Esophagus muscularis mucosa (tissue), 4 donors: ENCODE data around the gene MAGI1. TPM values are rescaled to one million over a fixed set of nuclear protein-coding genes. Genes with fewer than 3 reads are reported as not detected.
A peak's percentile ranks its signal among the peaks of the same experiment; 100 is the strongest.
"Not testable (repeated sequence)": the region's sequence is repeated elsewhere in the genome, so short reads cannot be mapped to it uniquely, and the experiment has no call there.

ENCODE experiments used
- DNase-seq: peaks from one replicate; pipeline ENCODE4 v3.0.0-alpha.2; 2017; ENCODE audit errors: extremely low spot score
- H3K27ac ChIP-seq, 4 donors: fragments of 200-600 bp; sonication (generic); replicated peaks in 1 of 4; 1 replicate in 3 of 4; 2 replicates in 1 of 4; pipeline ENCODE4 v1.5.1; 2016 to 2019; ENCODE audit warnings: mild to moderate bottlenecking in 1 of 4
- H3K27me3 ChIP-seq, 4 donors: fragments of 200-600 bp; sonication (generic); one replicate each; pipeline versions ENCODE4 v1.5.1 to v1.6.0; 2016 to 2019
- H3K36me3 ChIP-seq, 4 donors: fragments of 200-600 bp; sonication (generic); one replicate each; pipeline ENCODE4 v1.5.1; 2016 to 2019
- H3K4me1 ChIP-seq, 4 donors: fragments of 200-600 bp; sonication (generic); one replicate each; pipeline ENCODE4 v1.5.1; 2016 to 2019
- H3K4me3 ChIP-seq, 4 donors: fragments of 200-600 bp; sonication (generic); 1 replicate in 2 of 4; 2 replicates in 2 of 4; pipeline ENCODE4 v1.5.1; 2016 to 2019; ENCODE audit warnings: mild to moderate bottlenecking in 4 of 4, moderate library complexity in 1 of 4
- H3K9me3 ChIP-seq, 4 donors: fragments of 200-600 bp; sonication (generic); 1 replicate in 3 of 4; 2 replicates in 1 of 4; pipeline ENCODE4 v1.5.1; 2016 to 2019
- CTCF ChIP-seq, 3 experiments: fragments of 200-600 bp in 2 of 3; fragments of 450-650 bp in 1 of 3; sonication (generic) in 2 of 3; IDR thresholded peaks; one replicate each; pipeline ENCODE4 v1.5.1; 2017 to 2019; ENCODE audit warnings: antibody characterized with exemption in 3 of 3, mild to moderate bottlenecking in 2 of 3, moderate library complexity in 1 of 3
- EP300 ChIP-seq: sonication (generic); formaldehyde crosslinking; IDR thresholded peaks from one replicate; pipeline ENCODE4 v1.6.1; 2017; ENCODE audit warnings: antibody characterized with exemption
- POLR2A ChIP-seq: fragments of 450-650 bp; IDR thresholded peaks from one replicate; pipeline ENCODE4 v1.6.1; 2017; ENCODE audit warnings: antibody characterized with exemption, moderate library complexity, mild to moderate bottlenecking, low read depth
- POLR2AphosphoS5 ChIP-seq, 2 donors: sonication (generic); formaldehyde crosslinking; IDR thresholded peaks; one replicate each; pipeline ENCODE4 v1.6.1; 2017; ENCODE audit warnings: antibody characterized with exemption in 2 of 2
- WGBS: methylation state at CpG from one replicate; pipeline ENCODE4 v1.1.5; 2018; 5-methylcytosine and 5-hydroxymethylcytosine counted together
- intact Hi-C: fragments of 100-400 bp; cut with DNase I; formaldehyde crosslinking; loops from one replicate; pipeline ENCODE4 v1.15.1; 2023
- total RNA-seq, 4 donors: library from RNA; depleted of rRNA; stranded (reverse); fragments of >200 nt; gene quantifications; one replicate each; pipeline versions ENCODE4 v1.1.0 to v1.2.1, GENCODE V29; 2016

MAGI1 gene
- total RNA-seq, 4 donors from 2014 or later, result 17.1 to 35.1 (median 25.2) TPM

DNA sequence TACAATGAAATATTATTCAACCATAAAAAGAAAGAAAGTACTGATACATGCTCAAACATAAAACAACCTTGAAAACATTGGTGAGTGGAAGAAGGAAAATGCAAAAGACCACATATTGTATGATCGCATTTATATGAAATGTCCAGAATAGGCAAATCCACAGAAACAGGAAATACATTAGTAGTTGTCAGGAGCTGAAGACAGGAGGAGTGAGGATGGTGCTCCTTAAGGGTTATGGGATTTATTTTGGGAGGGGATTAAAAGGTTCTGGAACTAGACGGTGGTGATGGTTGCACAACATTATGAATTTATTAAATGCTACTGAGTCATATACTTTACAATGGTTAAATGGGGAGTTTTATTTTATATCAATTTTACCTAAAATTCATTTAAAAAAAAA, 12.1 kb upstream of the MAGI1 start:
- H3K9me3 ChIP-seq, result no peaks in the 10 kb centered on the region
- no peak for DNase-seq
- intact Hi-C loops, result no loop called here
- WGBS, result 93% methylated on average over 2 of the region's 2 CpGs
- no peak overlapping the region for H3K4me3 ChIP-seq
- no peaks in the 10 kb centered on the region for H3K36me3 ChIP-seq
- peaks cover 6 to 24% (median 13%) of the 10 kb centered on the region in 4 donors for H3K4me1 ChIP-seq
- TF ChIP-seq POLR2A, result no peak
- no peak for TF ChIP-seq CTCF (IDR thresholded peaks at IDR 0.05)
- no peak for TF ChIP-seq EP300
- TF ChIP-seq POLR2AphosphoS5 (IDR thresholded peaks at IDR 0.05), result no peak
- no peak overlapping the region for H3K27ac ChIP-seq
- H3K27me3 ChIP-seq, result no peaks in the 10 kb centered on the region

- intact Hi-C loops, result no loop called here
- TF ChIP-seq EP300, result no peak
- TF ChIP-seq POLR2AphosphoS5 (IDR thresholded peaks at IDR 0.05), result no peak
- no peak for TF ChIP-seq POLR2A
- no peak for TF ChIP-seq CTCF (IDR thresholded peaks at IDR 0.05)
These were observed 9.3 kb upstream of the MAGI1 start for GRCh38 chr3:66048051-66048395.

DNA sequence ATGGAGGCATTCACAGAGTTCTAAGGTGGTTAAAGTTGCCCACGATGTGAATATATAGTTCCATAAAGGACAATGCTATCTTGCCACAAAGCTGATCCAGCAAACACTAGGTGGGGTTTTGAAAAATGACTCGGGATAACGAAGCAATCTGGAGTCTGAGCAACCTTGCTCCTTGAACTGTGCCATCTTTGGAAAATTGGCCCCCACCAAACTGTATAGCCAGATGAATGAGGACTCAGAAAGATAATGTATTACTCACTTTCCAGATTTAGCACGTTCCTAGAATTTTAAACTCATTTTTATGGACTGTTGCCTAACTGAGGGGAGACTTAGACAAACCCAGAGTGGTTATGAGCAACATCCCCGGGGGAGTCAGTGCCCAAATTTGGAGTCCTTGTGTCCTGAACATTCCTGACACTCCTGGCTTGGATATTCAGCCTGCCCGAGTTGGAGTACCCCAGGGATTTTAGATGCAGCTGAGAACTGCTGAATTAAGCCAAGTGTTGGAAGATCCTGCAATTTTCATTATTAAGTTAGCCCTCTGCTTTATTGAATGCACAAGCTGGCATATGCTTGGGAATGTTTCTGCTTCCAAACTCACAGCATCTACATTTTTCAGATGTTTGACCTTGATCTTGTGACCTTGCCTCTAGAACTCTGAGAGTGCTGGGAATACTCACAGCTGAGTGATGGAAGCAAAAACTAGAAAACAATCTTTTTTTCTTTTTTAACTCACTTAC, 8.8 kb upstream of the MAGI1 start:
- no peaks in the 10 kb centered on the region for H3K9me3 ChIP-seq
- WGBS, result 27% methylated on average over 6 of the region's 6 CpGs
- H3K4me3 ChIP-seq, result no peak overlapping the region
- peak overlapping the region in 1 of 4 donors; percentile 7 for H3K27ac ChIP-seq
- H3K36me3 ChIP-seq, result no peaks in the 10 kb centered on the region
- H3K4me1 ChIP-seq, result peaks cover 6 to 13% (median 11%) of the 10 kb centered on the region in 4 donors
- intact Hi-C loops, result no loop called here
- DNase-seq, result no peak
- H3K27me3 ChIP-seq, result no peaks in the 10 kb centered on the region
- TF ChIP-seq POLR2A, result no peak
- no peak for TF ChIP-seq EP300
- TF ChIP-seq POLR2AphosphoS5 (IDR thresholded peaks at IDR 0.05), result no peak
- no peak for TF ChIP-seq CTCF (IDR thresholded peaks at IDR 0.05)

More at GRCh38 chr3:66048051-66048395, 9.3 kb upstream of the MAGI1 start:
- Histone ChIP-seq H3K4me1 (peaks cover 6 to 14% (median 13%) of the 10 kb centered on the region in 4 donors), H3K27ac (no peak overlapping the region), H3K36me3 (no peaks in the 10 kb centered on the region), H3K9me3 (no peaks in the 10 kb centered on the region), H3K27me3 (no peaks in the 10 kb centered on the region), H3K4me3 (no peak overlapping the region)
- no peak for DNase-seq

GRCh38 chr3:66046321-66046720, 7.6 kb upstream of the MAGI1 start:
- peaks cover 6 to 13% (median 11%) of the 10 kb centered on the region in 4 donors for H3K4me1 ChIP-seq
- DNase-seq, H3K36me3 ChIP-seq, H3K27ac ChIP-seq, H3K27me3 ChIP-seq, intact Hi-C loops, H3K4me3 ChIP-seq, H3K9me3 ChIP-seq: not testable (repeated sequence)
- WGBS, result 88% methylated on average over 2 of the region's 2 CpGs

DNA sequence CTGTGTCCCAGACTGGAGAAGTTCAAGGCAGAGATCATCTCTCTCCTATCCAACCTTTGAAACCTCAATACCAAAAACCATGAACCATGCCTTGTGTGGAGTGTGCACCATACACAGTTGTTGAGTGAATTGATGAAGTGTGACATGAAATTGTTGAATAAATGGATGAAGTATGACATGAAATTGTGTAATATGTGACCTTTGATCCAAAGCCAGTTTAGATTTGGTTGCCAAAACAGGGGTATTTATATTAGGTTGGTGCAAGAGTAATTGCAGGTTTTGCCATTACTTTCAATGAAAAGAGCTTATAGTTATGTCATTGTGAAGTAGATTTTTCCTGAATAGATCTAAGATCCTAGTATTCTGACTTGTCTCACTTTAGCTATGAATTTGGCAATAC, 3.1 kb upstream of the MAGI1 start:
- Histone ChIP-seq H3K27me3 (no peaks in the 10 kb centered on the region), H3K9me3 (no peaks in the 10 kb centered on the region), H3K4me1 (peaks cover 0 to 21% (median 20%) of the 10 kb centered on the region in 4 donors), H3K4me3 (no peak overlapping the region), H3K27ac (no peak overlapping the region), H3K36me3 (no peaks in the 10 kb centered on the region)
- intact Hi-C loops, result no loop called here
- TF ChIP-seq POLR2A, result no peak
- TF ChIP-seq POLR2AphosphoS5 (IDR thresholded peaks at IDR 0.05), result no peak
- no peak for TF ChIP-seq EP300
- TF ChIP-seq CTCF (IDR thresholded peaks at IDR 0.05), result no peak
- no peak for DNase-seq
